Suprapubic skin (tissue), 4 donors: ENCODE data around the gene RETREG1.

ENCODE experiments used
- EP300 ChIP-seq: sonication (generic); formaldehyde crosslinking; IDR thresholded peaks from one replicate; pipeline ENCODE4 v1.6.1; 2017; ENCODE audit warnings: antibody characterized with exemption
- POLR2AphosphoS5 ChIP-seq, 3 donors: sonication (generic); formaldehyde crosslinking; IDR thresholded peaks; one replicate each; pipeline ENCODE4 v1.6.1; 2017; ENCODE audit warnings: antibody characterized with exemption in 3 of 3
- TF ChIP-seq, protein P1 (sequence below), 2 donors: fragments of 200-600 bp in 1 of 2; fragments of 450-650 bp in 1 of 2; sonication (generic) in 1 of 2; IDR thresholded peaks; one replicate each; pipeline ENCODE4 v1.5.1; 2016 to 2019; ENCODE audit warnings: antibody characterized with exemption in 2 of 2, mild to moderate bottlenecking in 1 of 2, moderate library complexity in 1 of 2

- TF ChIP-seq, protein P1, sequence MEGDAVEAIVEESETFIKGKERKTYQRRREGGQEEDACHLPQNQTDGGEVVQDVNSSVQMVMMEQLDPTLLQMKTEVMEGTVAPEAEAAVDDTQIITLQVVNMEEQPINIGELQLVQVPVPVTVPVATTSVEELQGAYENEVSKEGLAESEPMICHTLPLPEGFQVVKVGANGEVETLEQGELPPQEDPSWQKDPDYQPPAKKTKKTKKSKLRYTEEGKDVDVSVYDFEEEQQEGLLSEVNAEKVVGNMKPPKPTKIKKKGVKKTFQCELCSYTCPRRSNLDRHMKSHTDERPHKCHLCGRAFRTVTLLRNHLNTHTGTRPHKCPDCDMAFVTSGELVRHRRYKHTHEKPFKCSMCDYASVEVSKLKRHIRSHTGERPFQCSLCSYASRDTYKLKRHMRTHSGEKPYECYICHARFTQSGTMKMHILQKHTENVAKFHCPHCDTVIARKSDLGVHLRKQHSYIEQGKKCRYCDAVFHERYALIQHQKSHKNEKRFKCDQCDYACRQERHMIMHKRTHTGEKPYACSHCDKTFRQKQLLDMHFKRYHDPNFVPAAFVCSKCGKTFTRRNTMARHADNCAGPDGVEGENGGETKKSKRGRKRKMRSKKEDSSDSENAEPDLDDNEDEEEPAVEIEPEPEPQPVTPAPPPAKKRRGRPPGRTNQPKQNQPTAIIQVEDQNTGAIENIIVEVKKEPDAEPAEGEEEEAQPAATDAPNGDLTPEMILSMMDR (IDR thresholded peaks at IDR 0.05) = no peak
- no peak for TF ChIP-seq POLR2AphosphoS5 (IDR thresholded peaks at IDR 0.05)
- TF ChIP-seq EP300 = no peak
Measured at GRCh38 chr5:16546732-16547131, 70.1 kb downstream of the RETREG1 start.
